HG03039 (cell line): ENCODE results near the gene LTC4S.
"Not testable (repeated sequence)": the region's sequence is repeated elsewhere in the genome, so short reads cannot be mapped to it uniquely, and the experiment has no call there.

ENCODE experiments used
- ATAC-seq: cut with Tn5 transposase; IDR thresholded peaks from one replicate; pipeline ENCODE4 v1.9.1; 2021; ENCODE audit warnings: mild to moderate bottlenecking, moderate library complexity; ENCODE audit not compliant: unreplicated experiment

The LTC4S gene

GRCh38 chr5:179822444-179822990 lies 28.7 kb downstream of the LTC4S start:
- no peak for ATAC-seq

DNA sequence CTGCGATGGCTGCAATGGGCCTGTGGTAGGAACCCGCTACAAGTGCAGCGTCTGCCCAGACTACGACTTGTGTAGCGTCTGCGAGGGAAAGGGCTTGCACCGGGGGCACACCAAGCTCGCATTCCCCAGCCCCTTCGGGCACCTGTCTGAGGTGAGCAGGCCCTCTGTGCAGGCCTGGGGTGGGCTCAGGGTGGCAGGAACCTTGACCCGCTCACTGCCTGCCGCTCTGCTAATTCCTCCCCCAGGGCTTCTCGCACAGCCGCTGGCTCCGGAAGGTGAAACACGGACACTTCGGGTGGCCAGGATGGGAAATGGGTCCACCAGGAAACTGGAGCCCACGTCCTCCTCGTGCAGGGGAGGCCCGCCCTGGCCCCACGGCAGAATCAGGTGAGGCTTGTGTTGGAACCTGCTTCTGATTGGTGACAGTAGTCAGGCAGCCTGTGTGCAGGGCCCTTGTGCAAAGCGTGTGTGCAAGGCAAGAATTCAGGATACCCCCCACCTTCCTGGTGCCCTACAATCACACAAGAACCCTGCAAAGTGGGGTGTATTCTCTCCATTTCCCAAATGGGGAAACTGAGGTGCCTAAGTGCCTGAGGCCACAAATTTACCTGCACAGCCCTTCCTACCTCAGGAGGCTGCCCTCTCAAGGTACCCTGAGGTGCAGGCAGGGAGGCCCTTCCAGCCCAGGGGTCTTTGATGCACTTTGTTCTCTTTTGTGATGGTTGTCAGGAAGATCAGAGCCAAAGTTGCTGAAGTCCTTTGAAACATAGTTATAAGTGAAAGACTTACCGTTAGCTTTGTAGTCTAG lies 30.4 kb downstream of the LTC4S start:
- no peak for ATAC-seq

DNA sequence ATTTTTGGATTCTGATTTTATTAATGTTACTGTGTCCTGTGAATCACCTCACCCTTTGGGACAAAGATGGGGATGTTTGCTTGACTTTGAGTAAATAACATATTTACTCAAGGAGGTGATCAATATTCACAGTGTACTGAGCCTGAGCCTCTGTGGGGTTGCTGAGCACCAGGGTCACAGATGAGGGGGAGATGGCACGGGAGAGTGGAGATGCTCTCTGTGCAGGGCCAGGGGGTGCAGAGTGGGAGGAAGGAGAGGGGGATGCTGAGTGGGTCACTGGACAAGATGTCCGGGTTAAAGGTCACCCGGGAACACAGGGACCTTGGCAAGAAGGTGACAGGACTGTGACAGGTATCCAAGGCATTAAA lies 30.9 kb downstream of the LTC4S start:
- no peak for ATAC-seq

GRCh38 chr5:179825655-179826182 lies 31.9 kb downstream of the LTC4S start:
- no peak for ATAC-seq

- ATAC-seq = no peak
Observed at GRCh38 chr5:179827680-179828079, 33.9 kb downstream of the LTC4S start.

- no peak for ATAC-seq
Observed at GRCh38 chr5:179828756-179829421, 35.1 kb downstream of the LTC4S start.

GRCh38 chr5:179829732-179830435 lies 36.1 kb downstream of the LTC4S start:
- ATAC-seq = no peak

DNA sequence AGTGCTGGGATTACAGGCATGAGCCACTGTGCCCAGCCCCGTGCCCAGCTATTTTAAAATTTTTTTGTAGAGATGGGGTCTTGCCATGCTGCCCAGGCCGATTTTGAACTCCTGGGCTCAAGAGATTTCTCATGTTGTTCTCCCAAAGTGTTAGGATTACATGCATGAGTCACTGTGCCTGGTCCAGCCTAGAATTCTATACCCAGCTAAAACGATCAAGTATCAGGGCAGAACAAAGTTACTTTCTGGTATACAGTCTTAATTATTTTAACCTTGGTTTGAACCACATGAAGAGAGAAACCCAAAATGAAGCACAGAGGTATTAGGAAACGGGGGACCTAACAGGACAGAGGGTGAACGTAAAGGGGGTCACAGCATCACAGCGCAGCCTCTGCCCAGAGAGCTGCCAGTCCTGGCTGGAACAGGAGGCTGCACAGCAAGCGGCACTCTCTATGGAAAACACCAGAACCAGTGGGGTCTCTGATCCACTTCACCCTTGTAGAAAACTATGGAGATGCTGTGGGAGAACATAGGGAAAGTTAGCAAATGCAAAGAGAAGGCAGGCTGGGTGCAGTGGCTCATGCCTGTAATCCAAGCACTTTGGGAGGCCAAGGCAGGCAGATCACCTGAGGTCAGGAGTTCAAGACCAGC lies 37.2 kb downstream of the LTC4S start:
- ATAC-seq = no peak

- ATAC-seq = no peak
Observed at GRCh38 chr5:179832039-179832745, 38.4 kb downstream of the LTC4S start.

DNA sequence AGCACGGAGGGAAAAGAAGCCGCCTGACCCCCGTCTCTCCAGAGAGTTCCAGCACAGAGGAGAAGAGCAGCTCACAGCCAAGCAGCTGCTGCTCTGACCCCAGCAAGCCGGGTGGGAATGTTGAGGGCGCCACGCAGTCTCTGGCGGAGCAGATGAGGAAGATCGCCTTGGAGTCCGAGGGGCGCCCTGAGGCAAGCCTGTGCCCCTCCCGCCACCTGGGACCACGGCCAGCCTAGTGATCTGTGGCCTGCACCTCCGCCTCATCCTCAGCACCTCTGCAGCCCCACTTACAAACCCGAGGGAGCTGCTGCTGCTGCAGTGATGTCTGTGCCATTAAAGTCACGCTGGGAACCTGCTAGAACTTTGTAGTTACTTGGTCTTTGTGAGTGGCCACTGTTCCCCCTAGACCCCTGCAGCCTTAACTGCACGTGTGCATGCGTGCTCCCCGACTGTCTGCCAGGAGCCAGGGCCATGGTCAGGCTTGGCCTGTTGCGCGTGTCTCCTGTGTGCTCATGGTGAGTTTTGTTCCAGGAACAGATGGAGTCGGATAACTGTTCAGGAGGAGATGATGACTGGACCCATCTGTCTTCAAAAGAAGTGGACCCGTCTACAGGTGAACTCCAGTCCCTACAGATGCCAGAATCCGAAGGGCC lies 39.4 kb downstream of the LTC4S start:
- no peak for ATAC-seq

GRCh38 chr5:179833709-179834070 lies 39.9 kb downstream of the LTC4S start:
- ATAC-seq = no peak

GRCh38 chr5:179834120-179834519 lies 40.3 kb downstream of the LTC4S start:
- no peak for ATAC-seq

- ATAC-seq = not testable (repeated sequence)
Observed at GRCh38 chr5:179834871-179835270, 41.1 kb downstream of the LTC4S start.

- no peak for ATAC-seq
Observed at GRCh38 chr5:179836225-179837019, 42.6 kb downstream of the LTC4S start.

- no peak for ATAC-seq
Observed at GRCh38 chr5:179837076-179838011, 43.6 kb downstream of the LTC4S start.

DNA sequence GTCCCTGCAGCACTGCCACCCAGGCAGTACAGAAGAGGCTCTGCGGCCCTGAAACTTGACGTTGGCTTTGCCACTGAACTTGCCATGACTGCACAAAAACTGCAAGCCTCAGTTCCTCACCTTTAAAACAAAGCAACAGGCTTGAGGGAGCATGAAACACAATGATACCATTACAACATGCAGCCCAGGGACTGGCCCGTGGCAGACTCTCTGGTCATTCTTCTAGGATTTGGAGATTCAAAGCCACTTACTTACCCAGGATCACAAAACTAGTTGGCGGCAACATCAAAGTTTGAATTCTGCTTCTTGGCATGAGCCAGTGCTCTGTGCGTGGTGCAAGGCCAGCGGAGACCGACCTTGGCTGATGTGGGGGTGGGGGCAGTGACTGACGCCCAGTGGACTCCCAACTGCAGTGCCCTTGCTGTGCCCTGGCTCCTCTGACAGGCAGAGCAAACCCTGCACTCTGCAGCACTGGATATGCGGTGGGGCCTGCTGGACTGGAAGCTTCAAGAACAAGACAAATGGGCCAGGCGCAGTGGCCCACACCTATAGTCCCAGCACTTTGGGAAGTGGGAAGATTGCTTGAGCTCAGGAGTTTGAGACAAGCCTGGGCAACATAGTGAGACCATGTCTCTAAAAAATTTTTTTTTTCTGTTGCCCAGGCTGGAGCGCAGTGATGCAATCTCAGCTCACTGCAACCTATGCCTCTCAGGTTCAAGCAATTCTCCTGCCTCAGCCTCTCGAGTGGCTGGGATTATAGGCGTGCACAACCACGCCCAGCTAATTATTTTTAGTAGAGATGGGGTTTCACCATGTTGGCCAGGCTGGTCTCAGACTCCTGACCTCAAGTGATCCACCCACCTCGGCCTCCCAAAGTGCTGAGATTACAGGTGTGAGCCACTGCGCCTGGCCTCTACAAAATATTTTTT lies 45.8 kb downstream of the LTC4S start:
- ATAC-seq = no peak

GRCh38 chr5:179840321-179840720 lies 46.5 kb downstream of the LTC4S start:
- ATAC-seq = no peak
